GM10266 (cell line): ENCODE data around the gene PLD5.
"Not testable (repeated sequence)": the region's sequence is repeated elsewhere in the genome, so short reads cannot be mapped to it uniquely, and the experiment has no call there.

Experiments
- DNase-seq: peaks from one replicate; pipeline ENCODE4 v3.0.0; 2012; ENCODE audit errors: extremely low spot score
- TF ChIP-seq, protein P1 (sequence below): IDR thresholded peaks from 2 replicates; pipeline ENCODE4 v1.5.1; 2012; ENCODE audit warnings: mild to moderate bottlenecking, low read depth; ENCODE audit not compliant: control insufficient read depth, insufficient read depth; ENCODE audit errors: missing control alignments

The PLD5 gene

DNA sequence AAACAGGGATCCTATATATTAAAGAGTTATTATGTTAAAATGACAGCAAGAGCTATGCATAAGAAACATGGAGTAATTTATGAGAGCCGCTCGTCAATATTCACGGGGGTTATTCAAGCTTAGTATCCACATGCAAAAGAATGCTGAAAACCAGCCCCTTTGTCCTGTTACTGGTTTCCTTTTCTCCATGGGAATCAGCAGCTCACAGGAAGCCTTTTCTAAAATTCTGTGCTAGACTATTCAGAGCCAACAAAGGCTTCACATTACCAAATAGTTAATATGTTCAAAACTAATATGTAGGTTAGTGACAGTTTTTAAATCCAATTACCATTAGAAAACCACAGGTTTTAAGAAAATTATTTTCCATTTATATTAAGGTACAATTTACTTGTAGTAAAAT lies 300.0 kb downstream of the PLD5 start:
- TF ChIP-seq, protein P1, sequence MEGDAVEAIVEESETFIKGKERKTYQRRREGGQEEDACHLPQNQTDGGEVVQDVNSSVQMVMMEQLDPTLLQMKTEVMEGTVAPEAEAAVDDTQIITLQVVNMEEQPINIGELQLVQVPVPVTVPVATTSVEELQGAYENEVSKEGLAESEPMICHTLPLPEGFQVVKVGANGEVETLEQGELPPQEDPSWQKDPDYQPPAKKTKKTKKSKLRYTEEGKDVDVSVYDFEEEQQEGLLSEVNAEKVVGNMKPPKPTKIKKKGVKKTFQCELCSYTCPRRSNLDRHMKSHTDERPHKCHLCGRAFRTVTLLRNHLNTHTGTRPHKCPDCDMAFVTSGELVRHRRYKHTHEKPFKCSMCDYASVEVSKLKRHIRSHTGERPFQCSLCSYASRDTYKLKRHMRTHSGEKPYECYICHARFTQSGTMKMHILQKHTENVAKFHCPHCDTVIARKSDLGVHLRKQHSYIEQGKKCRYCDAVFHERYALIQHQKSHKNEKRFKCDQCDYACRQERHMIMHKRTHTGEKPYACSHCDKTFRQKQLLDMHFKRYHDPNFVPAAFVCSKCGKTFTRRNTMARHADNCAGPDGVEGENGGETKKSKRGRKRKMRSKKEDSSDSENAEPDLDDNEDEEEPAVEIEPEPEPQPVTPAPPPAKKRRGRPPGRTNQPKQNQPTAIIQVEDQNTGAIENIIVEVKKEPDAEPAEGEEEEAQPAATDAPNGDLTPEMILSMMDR: no peak
- no peak for DNase-seq

DNA sequence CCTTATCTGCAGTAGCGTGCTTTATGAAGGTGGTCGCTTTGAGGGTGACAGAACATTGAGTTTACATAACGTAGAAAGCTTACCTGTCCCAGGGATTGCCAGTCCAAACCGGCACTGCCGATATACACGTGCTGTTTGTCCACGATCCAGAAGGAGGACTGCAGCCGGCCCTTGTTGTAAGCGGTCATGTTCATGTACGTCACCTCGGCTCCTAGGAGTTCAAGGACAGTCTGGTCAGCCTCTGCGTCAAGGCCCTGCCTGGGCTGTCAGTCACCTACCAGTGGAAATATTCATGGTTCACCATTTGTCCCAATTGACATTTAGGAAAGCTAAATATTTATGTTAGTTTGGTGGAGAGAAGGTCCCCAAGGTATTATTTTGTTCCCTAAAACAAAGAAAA lies 304.6 kb downstream of the PLD5 start:
- TF ChIP-seq, protein P1: no peak
- no peak for DNase-seq

DNA sequence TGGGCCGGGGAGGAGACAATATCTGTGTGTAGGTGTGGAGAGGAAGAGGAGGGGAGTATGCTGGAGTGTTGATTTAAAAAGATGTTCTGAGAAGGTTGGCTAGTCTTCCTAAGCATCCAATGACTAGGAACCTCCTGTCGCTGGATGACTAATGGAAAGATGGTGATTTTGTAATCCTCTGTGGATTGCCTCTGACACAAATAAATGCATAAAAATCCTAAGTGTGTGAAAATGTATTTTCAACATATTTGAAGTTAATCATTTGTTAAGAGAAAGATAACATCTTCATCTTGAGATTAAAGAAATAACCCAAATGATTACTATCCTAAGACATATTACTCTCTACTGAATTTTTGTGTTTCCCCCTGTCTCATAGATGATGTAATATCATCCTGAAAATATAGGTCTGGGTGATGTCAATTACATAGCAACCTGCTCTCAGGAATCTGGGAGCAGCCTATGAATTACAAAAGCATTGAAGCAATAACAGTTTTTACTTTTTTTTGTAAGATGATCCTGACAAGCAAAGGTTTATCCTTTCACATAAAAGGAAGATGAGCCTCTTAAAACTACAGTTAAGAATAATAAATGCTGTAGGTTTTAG lies 305.1 kb downstream of the PLD5 start:
- no peak for DNase-seq
- TF ChIP-seq, protein P1: no peak

DNA sequence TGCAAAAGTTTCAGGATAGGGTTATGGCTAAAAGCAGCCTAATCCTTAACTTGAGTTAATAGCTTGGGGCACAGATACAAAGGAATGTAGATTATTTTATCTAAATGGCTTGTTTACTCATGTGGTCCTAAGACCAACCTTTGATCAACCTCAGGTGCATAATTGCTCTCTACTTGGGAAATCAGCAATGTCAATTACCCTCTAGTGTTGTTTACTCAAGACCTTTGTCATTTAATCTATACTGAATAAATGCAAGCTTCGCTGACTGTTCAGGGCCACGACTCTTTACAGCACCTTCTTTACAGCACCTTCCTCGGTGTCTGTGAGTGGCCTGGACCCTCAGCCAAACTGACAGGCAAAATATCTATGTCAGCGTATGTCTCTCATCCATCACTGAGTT lies 308.1 kb downstream of the PLD5 start:
- no peak for DNase-seq
- TF ChIP-seq, protein P1: no peak

DNA sequence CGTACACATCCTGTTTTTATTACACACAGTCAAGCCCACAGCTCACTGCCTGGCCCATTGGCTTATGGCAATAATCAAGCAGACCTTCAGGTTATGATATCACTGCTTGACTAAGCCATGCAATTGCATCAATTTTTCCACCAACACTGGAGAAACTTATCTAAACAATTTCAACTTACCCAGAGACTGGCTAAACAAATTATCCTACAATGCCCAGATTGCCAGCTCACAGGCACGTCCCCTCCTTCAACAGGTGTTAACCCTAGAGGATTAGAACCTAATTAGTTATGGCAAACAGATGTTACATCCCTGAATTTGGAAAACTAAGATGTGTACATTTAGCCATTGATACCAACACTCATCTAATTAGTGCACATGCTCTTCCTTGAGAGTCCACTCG lies 310.0 kb downstream of the PLD5 start:
- DNase-seq: not testable (repeated sequence)

DNA sequence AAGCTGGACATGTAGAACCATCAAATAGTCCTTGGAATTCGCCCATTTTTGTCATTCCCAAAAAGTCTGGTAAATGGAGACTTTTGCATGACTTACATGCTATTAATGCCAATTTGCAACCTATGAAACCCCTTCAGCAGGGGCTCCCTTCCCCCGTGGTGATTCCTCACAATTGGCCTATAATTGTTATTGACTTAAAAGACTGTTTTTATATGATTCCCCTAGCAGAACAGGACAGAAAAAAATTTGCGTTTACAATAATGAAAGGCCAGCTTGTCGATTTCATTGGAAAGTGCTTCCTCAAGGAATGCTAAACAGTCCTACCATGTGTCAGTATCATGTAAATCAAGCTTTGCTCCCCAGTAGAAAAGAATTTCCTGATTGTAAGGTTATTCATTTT lies 311.5 kb downstream of the PLD5 start:
- DNase-seq: not testable (repeated sequence)

DNA sequence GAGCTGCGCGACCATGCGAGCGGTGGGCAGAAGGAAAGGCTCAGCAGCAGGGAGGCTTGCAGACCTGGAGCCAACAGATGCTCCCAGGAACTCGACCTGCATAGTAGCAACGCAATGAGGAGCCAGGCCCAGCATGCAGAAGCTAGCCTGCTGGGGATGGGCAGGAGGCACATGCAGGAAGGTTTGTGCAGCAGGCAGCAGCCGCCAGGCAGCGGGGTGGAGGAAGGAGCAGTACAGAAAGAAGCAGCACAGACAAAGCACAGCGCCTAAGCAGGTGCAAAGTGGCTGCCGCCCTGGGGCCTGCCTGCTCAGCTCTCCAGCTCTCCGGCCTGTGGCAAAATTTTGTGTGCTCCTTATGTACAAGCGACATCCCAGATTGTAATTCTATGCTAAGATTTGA lies 312.1 kb downstream of the PLD5 start:
- DNase-seq: no peak
- TF ChIP-seq, protein P1: no peak

DNA sequence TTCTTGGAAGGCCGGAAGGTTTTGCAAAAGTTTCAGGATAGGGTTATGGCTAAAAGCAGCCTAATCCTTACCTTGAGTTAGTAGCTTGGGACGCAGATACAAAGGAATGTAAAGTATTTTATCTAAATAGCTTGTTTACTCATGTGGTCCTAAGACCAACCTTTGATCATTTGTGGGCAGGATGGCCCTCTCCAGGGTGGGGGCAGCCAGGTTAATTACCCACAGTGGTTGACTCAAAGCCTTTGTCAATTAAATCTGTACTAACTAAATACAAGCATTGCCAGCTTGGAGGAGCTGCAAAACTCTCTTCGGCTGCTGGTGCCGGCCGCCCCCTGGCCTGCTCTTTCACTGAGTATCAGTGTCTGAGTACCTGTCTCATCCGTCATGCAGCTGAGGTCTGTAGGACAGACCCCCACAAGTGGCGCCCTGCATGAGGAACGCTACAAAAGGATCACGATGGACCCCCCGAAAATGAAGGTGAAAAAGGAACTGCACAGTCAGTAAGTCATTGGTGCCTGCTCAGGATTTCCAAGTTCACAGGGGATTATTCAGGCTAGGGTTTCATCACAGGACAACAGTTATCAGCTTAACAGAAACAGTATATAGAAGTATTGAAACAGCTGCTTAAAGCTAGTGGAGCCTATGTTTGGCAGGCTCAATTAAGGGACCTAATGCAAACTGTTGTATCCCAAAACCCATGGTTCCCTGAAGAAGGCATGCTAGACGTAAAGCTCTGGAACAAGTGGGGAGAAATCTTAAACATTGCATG lies 313.1 kb downstream of the PLD5 start:
- TF ChIP-seq, protein P1: no peak
- no peak for DNase-seq

DNA sequence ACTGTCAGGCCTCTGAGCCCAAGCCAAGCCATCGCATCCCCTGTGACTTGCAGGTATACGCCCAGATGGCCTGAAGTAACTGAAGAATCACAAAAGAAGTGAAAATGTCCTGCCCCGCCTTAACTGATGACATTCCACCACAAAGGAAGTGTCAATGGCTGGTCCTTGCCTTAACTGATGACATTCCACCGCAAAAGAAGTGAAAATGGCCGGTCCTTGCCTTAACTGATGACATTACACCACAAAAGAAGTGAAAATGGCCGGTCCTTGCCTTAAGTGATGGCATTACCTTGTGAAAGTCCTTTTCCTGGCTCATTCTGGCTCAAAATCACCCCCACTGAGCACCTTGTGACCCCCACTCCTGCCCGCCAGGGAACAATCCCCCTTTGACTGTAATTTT lies 314.2 kb downstream of the PLD5 start:
- DNase-seq: not testable (repeated sequence)
